ENCODE data around the gene LRTM2.

LRTM2 gene

DNA sequence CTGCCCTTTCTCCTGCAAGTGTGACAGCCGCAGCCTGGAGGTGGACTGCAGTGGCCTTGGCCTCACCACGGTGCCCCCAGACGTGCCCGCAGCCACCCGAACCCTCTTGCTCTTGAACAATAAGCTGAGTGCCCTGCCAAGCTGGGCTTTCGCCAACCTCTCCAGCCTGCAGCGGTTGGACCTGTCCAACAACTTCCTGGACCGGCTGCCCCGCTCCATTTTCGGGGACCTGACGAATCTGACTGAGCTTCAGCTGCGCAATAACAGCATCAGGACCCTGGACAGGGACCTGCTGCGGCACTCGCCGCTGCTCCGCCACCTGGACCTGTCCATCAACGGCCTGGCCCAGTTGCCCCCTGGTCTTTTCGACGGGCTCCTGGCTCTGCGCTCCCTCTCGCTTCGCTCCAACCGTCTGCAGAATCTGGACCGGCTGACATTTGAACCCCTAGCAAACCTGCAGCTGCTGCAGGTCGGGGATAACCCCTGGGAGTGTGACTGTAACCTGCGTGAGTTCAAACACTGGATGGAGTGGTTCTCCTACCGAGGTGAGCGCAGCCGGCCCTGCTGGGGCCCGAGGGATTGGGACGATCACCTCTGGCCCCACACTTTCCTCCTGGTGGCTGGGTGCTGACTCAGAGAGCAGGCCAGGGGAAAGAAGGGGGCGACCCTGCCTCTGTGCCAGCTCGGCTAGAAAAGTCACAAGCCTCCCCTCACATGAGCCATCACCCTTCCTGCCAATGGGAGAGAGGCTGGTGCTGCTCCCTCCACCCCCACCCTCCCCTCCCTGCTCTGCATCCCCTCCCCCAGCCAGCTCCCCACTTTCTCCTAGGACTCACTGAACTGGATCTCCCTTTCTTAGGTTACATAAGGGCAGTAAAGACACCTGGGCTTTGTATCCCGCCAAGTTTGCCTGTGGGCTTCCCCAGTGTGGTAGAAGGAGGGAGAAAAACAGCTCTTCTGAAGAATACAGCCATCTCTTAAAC lies 10.9 kb downstream of the LRTM2 start:
- DNase-seq: no peak

- DNase-seq: no peak
Measured at GRCh38 chr12:1832801-1833595, 12.6 kb downstream of the LRTM2 start.

DNA sequence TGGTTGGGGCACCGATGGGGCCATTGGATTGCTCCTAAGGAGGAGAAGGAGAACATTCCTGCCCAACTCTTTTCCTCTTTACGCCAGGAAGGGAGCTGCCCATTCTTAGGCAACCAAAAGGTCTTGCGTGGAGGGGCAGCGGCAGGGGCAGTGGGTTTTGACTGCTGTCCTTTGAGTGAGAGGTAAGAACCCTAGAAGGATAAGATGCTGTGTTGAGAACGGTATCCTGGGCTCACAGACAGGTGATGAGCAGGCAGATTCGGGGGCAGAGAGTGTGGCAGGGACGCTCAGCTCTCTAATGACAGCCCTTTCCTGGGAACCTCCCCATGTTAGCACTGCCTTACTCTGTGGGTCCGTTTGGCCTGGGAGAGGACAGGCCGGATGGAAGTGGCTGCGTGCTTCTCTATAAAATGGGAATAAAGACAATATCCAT lies 13.2 kb downstream of the LRTM2 start:
- no peak for DNase-seq

DNA sequence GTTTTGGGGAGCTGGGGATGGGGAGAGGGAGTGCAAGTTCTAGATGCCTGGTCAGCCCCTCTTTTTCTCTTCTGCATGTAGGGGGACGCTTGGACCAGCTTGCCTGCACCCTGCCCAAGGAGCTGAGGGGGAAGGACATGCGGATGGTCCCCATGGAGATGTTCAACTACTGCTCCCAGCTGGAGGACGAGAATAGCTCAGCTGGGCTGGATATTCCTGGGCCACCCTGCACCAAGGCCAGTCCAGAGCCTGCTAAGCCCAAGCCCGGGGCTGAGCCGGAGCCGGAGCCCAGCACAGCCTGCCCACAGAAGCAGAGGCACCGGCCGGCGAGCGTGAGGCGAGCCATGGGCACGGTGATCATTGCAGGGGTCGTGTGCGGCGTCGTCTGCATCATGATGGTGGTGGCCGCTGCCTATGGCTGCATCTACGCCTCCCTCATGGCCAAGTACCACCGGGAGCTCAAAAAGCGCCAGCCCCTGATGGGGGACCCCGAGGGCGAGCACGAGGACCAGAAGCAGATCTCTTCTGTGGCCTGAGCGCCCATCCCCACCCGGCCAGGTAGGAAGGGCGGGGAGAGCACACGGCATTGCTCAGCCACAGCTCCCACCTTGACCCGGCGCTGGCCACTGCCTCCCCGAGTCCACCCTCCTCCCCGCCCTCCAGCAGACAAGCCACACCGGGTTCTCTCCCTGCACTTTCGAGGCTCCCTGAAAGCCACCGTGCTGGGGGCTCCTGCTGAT lies 14.0 kb downstream of the LRTM2 start:
- DNase-seq: no peak

DNA sequence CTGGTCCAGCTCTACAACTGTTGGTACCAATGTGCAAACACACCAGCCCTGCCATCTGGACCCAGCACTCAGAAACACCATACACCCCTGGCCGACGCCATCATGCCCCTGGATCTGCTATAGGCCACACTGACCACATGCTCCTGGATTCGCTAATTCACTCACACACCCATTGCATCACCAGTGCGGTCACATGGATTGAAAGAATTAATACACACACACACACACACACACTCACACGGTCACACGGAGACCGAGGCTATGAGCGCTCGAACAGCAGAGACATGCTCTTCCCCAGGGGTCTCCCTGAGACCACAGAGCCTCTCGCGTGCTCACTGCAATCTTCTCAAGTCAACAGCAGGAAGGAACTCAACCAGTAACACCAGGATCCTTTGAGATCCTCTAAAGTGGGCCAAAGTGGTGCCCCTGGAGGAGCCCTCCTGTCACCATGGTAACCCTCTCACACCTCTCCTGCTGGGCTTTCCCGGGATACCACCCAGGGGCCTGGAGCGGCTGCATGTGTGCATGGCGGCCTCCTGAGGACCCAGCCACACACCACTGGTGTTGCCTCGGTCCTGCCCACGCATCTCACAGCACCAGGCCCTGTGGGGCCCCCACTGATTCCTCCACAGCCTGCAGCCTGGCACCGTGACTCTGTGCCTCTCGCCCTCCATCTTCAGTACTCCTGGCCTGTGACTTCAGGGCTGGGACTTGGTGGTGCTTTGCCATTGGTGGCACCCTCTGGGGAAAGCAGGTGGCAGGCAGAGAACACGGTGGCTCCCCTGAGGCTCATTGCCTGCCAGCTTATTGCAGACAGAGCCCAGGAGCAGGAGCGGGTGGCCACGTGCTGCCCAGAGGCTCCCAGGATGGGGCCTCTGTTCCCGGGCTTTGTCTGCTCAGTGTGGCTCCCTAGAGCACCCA lies 15.1 kb downstream of the LRTM2 start:
- DNase-seq: no peak

GRCh38 chr12:1836241-1836803 lies 16.0 kb downstream of the LRTM2 start:
- DNase-seq: no peak

- peak; percentile 18 for DNase-seq
Measured at GRCh38 chr12:1836854-1837421, 16.6 kb downstream of the LRTM2 start.

DNA sequence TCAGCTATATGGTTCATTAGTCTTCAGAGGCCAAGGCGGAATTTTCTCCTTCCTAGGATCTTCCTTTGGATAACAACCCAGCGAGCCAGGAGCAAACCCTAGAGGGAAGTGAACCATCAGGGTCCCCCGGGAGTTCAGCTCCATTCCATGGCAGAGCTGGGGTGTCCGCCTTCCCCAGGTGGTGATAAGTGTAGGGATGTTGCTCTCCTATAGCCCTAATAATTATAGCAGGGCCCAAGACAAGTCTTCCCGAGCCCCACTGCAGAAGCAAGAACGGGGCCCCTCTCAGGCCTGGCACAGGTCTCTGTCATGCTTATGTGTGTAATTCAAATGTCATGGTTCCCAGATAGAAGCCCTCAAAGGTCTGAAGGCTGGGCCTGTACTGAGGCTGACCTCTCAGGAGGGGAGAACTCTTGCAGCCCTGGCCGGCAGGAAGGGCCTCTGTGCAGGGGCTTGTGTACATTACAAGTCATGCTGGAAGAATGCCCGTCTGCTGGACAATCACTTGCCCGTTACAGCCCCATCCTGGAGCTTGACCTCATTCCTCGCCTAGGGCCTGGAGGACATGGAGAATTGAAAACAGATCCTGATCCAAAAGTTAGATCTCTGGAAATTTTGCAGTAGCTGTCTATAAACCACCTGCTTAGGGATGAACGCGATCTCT lies 17.3 kb downstream of the LRTM2 start:
- DNase-seq: no peak

DNA sequence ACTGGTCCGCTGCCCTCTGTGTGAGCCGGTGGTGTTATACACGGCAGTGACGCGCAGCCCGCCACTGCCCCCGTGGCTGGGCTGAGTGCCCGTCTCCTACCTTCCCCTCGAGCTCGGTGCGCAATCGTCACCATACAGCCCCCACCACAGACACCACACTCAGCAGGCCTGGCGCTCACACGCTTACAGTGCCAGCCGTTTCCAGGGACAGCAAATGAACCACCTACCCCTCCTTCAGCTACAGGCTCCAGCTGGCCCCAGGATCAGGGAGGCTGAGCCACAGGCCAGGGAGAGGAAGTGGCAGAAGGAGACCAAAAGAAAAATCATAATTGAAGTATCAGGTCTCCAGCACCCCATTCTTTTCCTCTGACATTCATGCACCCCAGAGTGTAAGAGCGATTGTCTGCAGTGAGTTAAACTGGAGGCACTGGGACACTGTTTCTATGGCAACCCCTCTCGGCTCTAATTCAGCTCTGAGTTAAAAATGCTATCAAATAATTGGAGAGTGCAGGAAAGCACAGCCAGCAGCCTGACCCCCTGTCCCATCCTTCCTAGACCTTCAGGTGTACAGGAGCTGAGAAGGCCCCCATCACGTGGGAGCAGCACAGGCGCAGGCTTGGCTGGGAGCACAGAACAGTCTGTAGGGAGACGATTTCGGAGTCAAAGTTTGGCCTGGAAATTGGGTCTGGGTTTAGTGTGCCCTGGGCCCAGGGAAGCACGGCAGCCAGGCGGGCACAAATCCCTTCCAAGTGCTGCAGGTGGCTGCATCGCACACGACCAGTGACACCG lies 18.0 kb downstream of the LRTM2 start:
- DNase-seq: no peak

DNA sequence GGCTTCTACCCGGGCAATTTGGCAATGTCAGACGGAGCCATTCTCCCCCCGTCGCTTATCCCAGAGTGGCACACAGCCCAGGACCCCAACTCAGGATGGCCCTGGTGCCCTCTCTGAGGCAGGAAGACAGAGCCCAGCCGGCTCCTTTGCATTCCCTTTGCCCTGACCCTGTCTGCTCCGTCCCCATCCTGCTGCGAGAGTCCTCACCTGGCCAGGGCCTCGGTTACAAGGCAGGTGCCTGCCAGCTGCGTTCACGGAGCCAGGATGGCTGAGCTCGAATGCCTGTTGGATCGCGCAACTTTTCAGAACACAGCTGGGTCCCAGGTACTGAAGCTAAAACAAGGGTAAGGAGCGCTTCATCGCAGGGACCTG lies 18.6 kb downstream of the LRTM2 start:
- DNase-seq: no peak

- no peak for DNase-seq
Measured at GRCh38 chr12:1839464-1839863, 19.1 kb downstream of the LRTM2 start.

GRCh38 chr12:1839956-1840951 lies 19.9 kb downstream of the LRTM2 start:
- peak; percentile 63 for DNase-seq

DNA sequence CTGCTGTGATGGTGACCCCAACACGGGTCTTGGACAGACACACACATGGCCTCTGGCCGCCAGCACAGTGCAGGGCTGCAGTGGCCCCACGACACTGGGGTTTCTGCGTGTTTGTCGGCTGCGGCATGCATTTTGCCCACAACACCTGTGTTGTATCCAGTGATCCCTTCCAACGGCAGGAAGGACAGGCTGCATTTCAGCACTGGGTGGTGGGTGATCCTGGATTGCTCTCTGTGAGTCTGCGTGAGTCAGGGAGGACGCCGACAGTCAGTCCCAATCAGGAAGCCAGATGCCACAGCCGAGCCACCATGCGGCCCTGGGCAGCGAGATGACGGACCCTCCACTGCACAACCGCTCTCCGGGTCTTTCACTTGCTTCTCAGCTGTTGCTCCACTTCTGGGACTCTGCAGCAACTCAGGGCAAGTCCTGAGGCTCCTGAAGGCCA lies 20.6 kb downstream of the LRTM2 start:
- DNase-seq: no peak

DNA sequence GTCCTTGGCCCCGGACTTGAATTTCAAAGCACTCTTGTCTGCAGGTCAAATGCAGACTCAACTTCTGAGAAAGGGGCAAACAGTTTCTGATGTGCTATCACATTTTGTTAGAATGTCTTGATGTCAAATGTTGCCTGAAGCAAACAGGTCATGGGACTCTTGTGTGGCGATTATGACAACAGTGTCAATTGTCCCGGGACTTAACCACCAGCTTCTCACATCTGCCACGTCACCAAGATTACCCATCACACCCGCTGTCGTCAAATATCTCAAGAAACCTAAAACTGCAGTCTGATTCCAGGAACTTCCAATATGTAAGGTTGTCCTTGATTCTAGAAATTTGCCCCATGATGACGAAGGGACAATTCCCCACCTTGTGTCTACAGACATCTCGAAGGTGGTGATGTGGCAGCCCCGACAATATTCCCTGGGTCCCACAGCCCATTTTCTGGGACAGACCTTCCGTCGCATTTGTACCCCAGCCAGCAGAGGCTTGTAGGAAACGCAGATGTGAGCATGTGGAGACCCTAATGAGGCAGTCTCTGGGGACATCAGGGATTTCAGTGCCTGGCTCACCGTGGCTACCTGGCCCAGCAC lies 21.3 kb downstream of the LRTM2 start:
- DNase-seq: no peak

GRCh38 chr12:1842183-1842904 lies 22.0 kb downstream of the LRTM2 start:
- DNase-seq: no peak

DNA sequence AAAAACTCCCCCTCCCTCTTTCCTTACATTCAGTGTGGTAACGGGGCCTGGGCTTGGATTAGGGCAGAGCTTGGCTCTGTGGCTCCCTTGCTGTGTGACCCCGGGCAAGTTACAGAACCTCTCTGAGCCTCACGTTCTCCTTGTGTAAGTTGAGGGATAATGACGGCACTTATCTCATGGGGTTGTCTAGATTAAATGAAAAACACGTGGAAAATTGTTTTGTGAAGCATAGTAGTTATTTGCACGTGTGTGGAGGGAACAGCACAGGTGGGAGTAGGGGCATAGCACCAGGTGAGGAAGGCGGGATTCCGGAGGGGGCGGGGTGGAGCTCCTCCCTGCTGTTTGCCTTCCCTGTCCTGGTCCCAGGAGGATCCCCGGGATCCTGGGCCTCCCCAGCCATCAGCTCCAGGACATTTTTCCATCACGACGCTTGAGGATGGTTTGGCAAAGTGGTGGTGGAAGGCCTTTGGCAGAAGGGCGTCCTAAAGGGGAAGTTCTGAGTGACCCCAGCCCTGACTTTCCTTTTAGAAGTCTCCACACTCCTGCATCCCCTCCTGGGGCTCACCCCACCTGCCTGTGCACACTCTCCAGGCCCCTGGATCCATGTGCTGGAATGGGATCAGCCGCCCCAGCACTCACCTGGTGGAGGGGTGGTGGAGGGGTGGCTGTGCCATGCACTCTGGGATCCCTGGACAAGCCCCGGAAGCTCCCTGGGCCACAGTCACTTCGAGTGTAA lies 22.7 kb downstream of the LRTM2 start:
- DNase-seq: no peak

GRCh38 chr12:1843641-1844005 lies 23.3 kb downstream of the LRTM2 start:
- DNase-seq: no peak

Measured in kidney glomerular epithelial cell (primary cell).